ENCODE data around the gene CPT1A.
A peak's percentile ranks its signal among the peaks of the same experiment; 100 is the strongest.

Gene CPT1A

GRCh38 chr11:68727783-68728182 is 113.9 kb downstream of the CPT1A start:
- DNase-seq (ENCODE audit: low spot score): no peak
- Histone ChIP-seq H3K4me3 (no peak overlapping the region), H3K27ac (no peak overlapping the region)
- no peak for TF ChIP-seq CTCF (IDR thresholded peaks at IDR 0.05)

DNA sequence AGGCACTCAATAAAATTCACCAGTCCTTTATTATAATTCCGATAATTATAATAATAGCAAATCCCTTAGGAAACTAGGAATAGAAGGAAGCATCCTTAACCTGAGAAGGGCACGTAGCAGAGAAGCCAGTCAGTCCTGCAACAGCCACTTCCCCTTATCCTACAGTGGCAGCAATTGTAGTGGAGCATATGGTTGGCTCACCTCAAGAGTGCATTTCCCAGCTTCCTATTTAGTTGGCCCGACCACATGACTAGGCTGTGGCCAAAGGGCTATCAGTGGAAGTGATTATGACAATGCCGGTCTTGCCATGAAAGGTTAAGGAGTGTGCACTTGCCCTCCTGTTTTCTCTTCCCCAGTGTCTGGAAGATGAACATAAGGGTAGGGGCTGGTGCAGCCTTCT is 117.4 kb downstream of the CPT1A start:
- peak; percentile 36 for DNase-seq (ENCODE audit: low spot score)
- no peak for TF ChIP-seq CTCF (IDR thresholded peaks at IDR 0.05)
- Histone ChIP-seq H3K4me3 (no peak overlapping the region), H3K27ac (no peak overlapping the region)

- DNase-seq (ENCODE audit: low spot score): no peak
- Histone ChIP-seq H3K27ac (no peak overlapping the region), H3K4me3 (no peak overlapping the region)
- TF ChIP-seq CTCF (IDR thresholded peaks at IDR 0.05): no peak
These were observed 119.6 kb downstream of the CPT1A start for GRCh38 chr11:68722143-68722542.

DNA sequence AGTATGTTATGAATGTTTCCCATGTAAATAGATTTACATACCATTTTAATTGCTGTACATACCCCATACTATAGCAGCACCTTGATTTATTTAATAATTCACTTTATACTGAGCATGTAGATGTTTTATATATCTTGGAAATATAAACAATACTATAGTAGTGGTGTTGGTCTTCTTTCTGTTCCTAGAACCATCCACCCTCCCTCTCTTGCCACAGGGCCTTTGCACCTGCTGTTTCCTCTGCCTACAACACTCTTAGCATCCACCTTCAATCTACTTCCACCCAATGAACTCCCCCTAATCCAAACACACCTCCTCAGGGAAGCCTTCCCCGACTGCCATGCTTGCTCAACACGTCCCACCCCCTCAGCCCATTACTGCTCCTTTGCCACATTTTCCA is 120.6 kb downstream of the CPT1A start:
- Histone ChIP-seq H3K4me3 (no peak overlapping the region), H3K27ac (no peak overlapping the region)
- no peak for DNase-seq (ENCODE audit: low spot score)
- TF ChIP-seq CTCF (IDR thresholded peaks at IDR 0.05): no peak

GRCh38 chr11:68715456-68716122 is 126.1 kb downstream of the CPT1A start:
- Histone ChIP-seq H3K27ac (no peak overlapping the region), H3K4me3 (no peak overlapping the region)
- TF ChIP-seq CTCF (IDR thresholded peaks at IDR 0.05): no peak
- DNase-seq (ENCODE audit: low spot score): no peak

DNA sequence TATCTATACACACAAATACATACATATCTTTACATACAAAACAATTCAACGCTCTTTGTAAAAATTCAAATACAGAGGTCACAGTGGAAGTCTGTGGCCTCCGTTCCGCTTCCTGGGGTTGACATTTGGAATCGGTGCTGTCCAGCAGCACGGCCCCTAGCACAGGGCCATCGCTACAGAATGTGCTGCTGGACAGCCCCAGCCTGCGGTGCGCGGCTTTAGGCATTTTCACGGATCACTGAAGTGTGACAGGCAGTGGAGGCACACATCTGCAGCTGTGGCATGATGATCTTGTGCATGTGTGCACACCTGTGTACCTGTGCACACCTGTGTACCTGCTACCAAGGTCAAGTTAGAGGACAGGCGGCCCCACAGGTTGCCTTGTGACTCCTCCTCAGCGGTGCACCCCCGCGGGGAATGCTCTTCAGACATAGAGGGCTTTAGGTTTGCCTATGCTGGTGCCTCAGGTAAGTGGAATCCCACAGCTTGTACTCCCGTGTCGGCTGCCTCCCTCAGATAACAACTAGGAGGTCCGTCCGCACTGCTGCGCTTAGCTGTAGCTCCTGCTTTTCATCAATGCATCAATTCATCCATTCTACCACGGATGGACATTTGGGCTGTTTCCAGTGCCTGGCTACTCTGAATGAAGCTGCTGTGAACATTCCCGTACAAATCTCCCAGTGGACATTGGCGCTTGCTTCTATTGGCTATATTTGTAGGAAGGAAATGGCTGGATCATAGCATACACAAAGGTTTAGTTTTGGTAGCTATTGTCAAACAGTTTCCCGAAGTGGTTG is 127.5 kb downstream of the CPT1A start:
- no peak for TF ChIP-seq CTCF (IDR thresholded peaks at IDR 0.05)
- no peak for DNase-seq (ENCODE audit: low spot score)
- Histone ChIP-seq H3K27ac (no peak overlapping the region), H3K4me3 (no peak overlapping the region)

DNA sequence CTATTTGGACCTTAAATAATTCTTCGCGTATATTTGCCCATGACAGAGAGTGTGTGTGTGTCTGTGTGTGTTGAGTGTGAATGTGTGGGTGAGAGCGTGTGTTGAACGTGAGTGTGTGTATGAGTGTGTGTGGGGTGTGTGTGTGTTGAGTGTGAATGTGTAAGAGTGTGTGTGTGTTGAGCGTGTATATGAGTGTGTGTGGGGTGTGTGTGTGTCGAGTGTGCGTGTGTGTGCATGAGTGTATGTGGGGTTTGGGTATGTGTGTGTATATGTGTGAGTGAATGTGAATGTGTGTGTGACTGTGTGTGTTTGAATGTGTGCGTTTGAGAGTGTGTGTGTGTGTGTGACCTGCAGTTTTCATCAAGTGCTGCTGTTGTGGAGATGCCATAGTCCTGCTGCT is 130.6 kb downstream of the CPT1A start:
- H3K27ac ChIP-seq: no peak overlapping the region
- TF ChIP-seq CTCF (IDR thresholded peaks at IDR 0.05): no peak
- H3K4me3 ChIP-seq: no peak overlapping the region
- DNase-seq (ENCODE audit: low spot score): no peak

Data from coronary artery (tissue), 2 donors.